ENCODE results near the gene TMEM231. TPM values are rescaled to one million over a fixed set of nuclear protein-coding genes. Genes with fewer than 3 reads are reported as not detected.
"Not testable (repeated sequence)": the region's sequence is repeated elsewhere in the genome, so short reads cannot be mapped to it uniquely, and the experiment has no call there.

TMEM231 gene
- total RNA-seq, 1 donor from 2014 or later = 5.7 TPM

DNA sequence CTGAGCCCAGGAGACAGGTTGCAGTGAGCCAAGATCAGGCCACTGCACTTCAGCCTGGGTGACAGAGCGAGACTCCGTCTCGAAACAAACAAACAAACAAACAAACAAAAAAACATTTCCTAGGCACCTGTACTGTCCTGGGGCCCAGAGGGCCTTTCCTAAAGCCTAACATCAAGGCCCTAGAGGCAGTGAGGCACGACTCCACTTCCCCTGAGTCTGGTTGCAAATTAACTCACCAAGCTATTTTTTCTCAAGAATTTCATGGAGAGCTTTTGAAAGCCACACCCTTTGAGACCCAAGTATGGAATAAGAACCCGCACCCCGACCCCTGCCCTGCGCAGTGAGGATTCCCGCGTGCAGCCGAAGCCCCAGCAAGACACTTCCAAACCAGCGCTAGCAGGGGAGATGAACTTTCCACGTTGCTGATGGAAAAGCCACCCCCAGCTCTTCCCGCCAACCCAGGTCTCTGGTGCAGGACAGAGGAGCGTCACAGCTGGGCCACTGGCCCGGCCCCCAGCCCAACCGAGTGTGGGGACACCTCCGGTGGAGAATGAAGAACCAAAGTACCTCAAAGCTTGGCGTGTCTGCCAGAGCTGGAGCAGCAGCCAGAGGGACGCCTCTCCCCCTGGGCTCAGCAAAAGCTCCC is 21.4 kb downstream of the TMEM231 start:
- peaks cover 0 to 2% (median 0%) of the 10 kb centered on the region in 3 donors for H3K36me3 ChIP-seq (ENCODE audit: control insufficient read depth in 3 of 3, insufficient read depth in 3 of 3, low read length in 3 of 3)
- H3K27me3 ChIP-seq (ENCODE audit: control insufficient read depth in 3 of 3, insufficient read depth in 3 of 3, low read length in 3 of 3) = no peaks in the 10 kb centered on the region
- H3K9ac ChIP-seq (ENCODE audit: low read depth in 1 of 3, low read length in 3 of 3) = no peak overlapping the region
- no peak overlapping the region for H3K4me3 ChIP-seq (ENCODE audit: low read length in 3 of 3)
- H3K9me3 ChIP-seq (ENCODE audit: control insufficient read depth in 3 of 3, low read length in 3 of 3) = no peaks in the 10 kb centered on the region
- no peak overlapping the region for H3K27ac ChIP-seq (ENCODE audit: low read depth, low read length)
- H3K4me1 ChIP-seq (ENCODE audit: control insufficient read depth in 3 of 3, insufficient read depth in 3 of 3, low read length in 3 of 3) = no peaks in the 10 kb centered on the region

DNA sequence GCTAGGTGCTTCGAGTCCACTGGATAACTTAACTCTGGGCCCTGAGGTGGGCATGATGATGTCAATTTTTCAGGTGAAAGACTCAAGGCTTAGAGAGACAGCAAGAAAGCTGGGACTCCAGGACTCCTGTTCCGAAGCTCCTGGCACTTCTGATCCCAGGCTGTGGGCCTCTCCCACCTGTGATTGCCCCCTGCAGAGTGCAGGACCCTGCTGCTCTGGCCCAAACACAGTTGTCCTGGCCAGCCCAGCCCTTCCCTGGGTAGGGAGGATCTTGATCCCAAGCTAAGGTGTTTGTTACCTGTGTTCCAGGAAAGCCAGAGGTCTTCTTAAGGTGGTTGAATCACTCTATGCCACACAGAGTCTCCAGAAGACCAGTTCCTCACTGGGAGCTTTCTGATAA is 23.3 kb downstream of the TMEM231 start:
- Histone ChIP-seq H3K4me1 (ENCODE audit: control insufficient read depth in 3 of 3, insufficient read depth in 3 of 3, low read length in 3 of 3) (no peaks in the 10 kb centered on the region), H3K9ac (ENCODE audit: low read depth in 1 of 3, low read length in 3 of 3) (no peak overlapping the region), H3K9me3 (ENCODE audit: control insufficient read depth in 3 of 3, low read length in 3 of 3) (no peaks in the 10 kb centered on the region), H3K27me3 (ENCODE audit: control insufficient read depth in 3 of 3, insufficient read depth in 3 of 3, low read length in 3 of 3) (no peaks in the 10 kb centered on the region), H3K27ac (ENCODE audit: low read depth, low read length) (no peak overlapping the region), H3K4me3 (ENCODE audit: low read length in 3 of 3) (no peak overlapping the region), H3K36me3 (ENCODE audit: control insufficient read depth in 3 of 3, insufficient read depth in 3 of 3, low read length in 3 of 3) (peaks cover 0 to 2% (median 0%) of the 10 kb centered on the region in 3 donors)

GRCh38 chr16:75532142-75532765 is 23.8 kb downstream of the TMEM231 start:
- no peaks in the 10 kb centered on the region for H3K4me1 ChIP-seq (ENCODE audit: control insufficient read depth in 3 of 3, insufficient read depth in 3 of 3, low read length in 3 of 3)

DNA sequence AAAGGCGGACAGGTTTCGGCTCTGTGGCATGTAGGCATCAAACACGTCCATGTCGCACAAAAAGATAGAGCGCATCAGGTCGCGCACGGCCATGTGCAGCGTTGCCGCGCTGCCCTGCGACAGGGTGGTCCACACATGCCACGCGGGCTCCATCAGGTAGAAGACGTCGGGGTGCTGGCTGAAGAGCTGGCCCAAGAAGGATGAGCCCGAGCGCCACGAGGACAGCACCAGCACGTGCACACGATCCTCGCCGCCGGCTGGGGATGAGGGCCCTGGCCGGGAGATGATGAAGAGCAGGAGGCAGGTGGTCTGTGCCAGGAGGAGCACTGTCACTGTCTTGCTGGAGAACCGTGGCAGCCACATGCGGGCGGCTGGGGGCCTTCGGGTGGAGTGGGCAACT is 26.1 kb downstream of the TMEM231 start:
- Histone ChIP-seq H3K36me3 (ENCODE audit: control insufficient read depth in 3 of 3, insufficient read depth in 3 of 3, low read length in 3 of 3) (peaks cover 0 to 2% (median 0%) of the 10 kb centered on the region in 3 donors), H3K27ac (ENCODE audit: low read depth, low read length) (no peak overlapping the region), H3K4me3 (ENCODE audit: low read length in 3 of 3) (no peak overlapping the region)

More at GRCh38 chr16:75532142-75532765, 23.8 kb downstream of the TMEM231 start:
- H3K4me3 ChIP-seq (ENCODE audit: low read length in 3 of 3) = no peak overlapping the region
- H3K36me3 ChIP-seq (ENCODE audit: control insufficient read depth in 3 of 3, insufficient read depth in 3 of 3, low read length in 3 of 3) = peaks cover 0 to 2% (median 0%) of the 10 kb centered on the region in 3 donors
- no peak overlapping the region for H3K27ac ChIP-seq (ENCODE audit: low read depth, low read length)
- H3K27me3 ChIP-seq (ENCODE audit: control insufficient read depth in 3 of 3, insufficient read depth in 3 of 3, low read length in 3 of 3) = no peaks in the 10 kb centered on the region
- no peak overlapping the region for H3K9ac ChIP-seq (ENCODE audit: low read depth in 1 of 3, low read length in 3 of 3)
- no peaks in the 10 kb centered on the region for H3K9me3 ChIP-seq (ENCODE audit: control insufficient read depth in 3 of 3, low read length in 3 of 3)

DNA sequence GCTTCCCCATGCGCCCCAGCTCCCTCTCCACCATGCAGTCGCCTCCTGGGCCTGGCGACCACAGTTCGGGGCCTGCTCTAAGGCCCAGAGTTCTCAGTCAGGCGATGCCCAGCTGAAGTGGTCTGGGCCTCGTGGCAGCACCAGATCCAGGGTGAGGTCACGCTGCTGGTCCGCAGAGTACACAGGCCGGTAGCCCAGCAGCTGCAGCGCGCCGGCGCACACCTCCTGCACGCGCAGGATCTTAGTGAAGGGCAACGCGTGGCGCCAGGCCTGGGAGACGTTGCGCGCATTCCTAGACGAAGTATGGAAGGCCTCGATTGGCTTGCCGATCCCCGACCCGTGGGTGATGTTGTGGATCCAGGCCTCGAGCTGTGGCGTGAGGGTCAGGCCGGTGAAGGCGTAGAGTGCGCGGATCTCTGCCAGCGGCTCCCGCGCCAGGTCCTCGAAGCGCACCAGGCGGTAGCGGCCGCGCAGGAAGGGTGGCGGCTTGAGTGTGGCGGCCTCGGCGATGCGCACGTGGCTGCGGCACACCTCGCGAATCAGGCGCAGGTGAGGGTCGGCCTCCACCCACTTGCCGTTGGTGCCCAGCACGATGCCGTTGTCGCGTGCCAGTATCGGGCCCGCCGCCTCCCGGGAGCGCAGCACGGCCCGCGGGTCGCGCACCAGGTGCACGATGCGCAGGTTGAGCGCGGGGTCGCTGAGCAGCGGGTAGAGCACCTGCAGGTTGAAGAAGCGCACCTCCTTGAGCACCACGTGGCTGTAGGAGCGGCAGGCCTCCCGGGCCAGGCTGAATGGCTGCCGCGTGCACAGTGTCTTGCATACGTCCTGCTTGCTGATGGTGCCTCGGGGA is 26.8 kb downstream of the TMEM231 start:
- Histone ChIP-seq H3K36me3 (ENCODE audit: control insufficient read depth in 3 of 3, insufficient read depth in 3 of 3, low read length in 3 of 3) (peaks cover 0 to 2% (median 0%) of the 10 kb centered on the region in 3 donors), H3K9ac (ENCODE audit: low read depth in 1 of 3, low read length in 3 of 3) (no peak overlapping the region), H3K4me1 (ENCODE audit: control insufficient read depth in 3 of 3, insufficient read depth in 3 of 3, low read length in 3 of 3) (no peaks in the 10 kb centered on the region), H3K4me3 (ENCODE audit: low read length in 3 of 3) (no peak overlapping the region), H3K27me3 (ENCODE audit: control insufficient read depth in 3 of 3, insufficient read depth in 3 of 3, low read length in 3 of 3) (no peaks in the 10 kb centered on the region), H3K9me3 (ENCODE audit: control insufficient read depth in 3 of 3, low read length in 3 of 3) (no peaks in the 10 kb centered on the region), H3K27ac (ENCODE audit: low read depth, low read length) (no peak overlapping the region)

More for the DNA sequence above, 26.1 kb downstream of the TMEM231 start:
- no peaks in the 10 kb centered on the region for H3K4me1 ChIP-seq (ENCODE audit: control insufficient read depth in 3 of 3, insufficient read depth in 3 of 3, low read length in 3 of 3)
- no peak overlapping the region for H3K9ac ChIP-seq (ENCODE audit: low read depth in 1 of 3, low read length in 3 of 3)
- H3K27me3 ChIP-seq (ENCODE audit: control insufficient read depth in 3 of 3, insufficient read depth in 3 of 3, low read length in 3 of 3) = no peaks in the 10 kb centered on the region
- no peaks in the 10 kb centered on the region for H3K9me3 ChIP-seq (ENCODE audit: control insufficient read depth in 3 of 3, low read length in 3 of 3)

DNA sequence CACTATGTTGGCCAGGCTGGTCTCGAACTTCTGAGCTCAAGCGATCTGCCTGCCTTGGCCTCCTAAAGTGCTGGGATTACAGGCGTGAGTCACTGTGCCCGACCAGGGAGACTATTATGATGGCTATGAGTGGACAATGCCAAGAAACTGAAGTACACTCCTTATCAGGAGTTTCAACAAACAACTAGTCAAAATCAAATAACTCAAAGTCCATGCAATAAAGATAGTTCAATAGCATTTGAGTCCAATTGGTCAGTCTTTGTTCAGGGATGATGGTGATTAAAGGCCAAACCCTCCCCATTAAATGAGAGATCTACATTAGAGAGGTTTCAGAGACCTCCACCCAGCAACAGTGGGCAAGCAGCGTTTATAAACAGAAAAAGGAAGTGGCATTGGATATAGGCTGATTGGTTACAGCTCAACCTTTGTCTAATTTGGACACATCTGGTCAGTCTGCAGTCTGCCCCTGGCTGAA is 28.2 kb downstream of the TMEM231 start:
- no peak overlapping the region for H3K27ac ChIP-seq (ENCODE audit: low read depth, low read length)
- no peaks in the 10 kb centered on the region for H3K9me3 ChIP-seq (ENCODE audit: control insufficient read depth in 3 of 3, low read length in 3 of 3)
- H3K36me3 ChIP-seq (ENCODE audit: control insufficient read depth in 3 of 3, insufficient read depth in 3 of 3, low read length in 3 of 3) = peaks cover 0 to 2% (median 0%) of the 10 kb centered on the region in 3 donors
- H3K27me3 ChIP-seq (ENCODE audit: control insufficient read depth in 3 of 3, insufficient read depth in 3 of 3, low read length in 3 of 3) = no peaks in the 10 kb centered on the region
- H3K9ac ChIP-seq (ENCODE audit: low read depth in 1 of 3, low read length in 3 of 3) = no peak overlapping the region
- no peaks in the 10 kb centered on the region for H3K4me1 ChIP-seq (ENCODE audit: control insufficient read depth in 3 of 3, insufficient read depth in 3 of 3, low read length in 3 of 3)
- no peak overlapping the region for H3K4me3 ChIP-seq (ENCODE audit: low read length in 3 of 3)

DNA sequence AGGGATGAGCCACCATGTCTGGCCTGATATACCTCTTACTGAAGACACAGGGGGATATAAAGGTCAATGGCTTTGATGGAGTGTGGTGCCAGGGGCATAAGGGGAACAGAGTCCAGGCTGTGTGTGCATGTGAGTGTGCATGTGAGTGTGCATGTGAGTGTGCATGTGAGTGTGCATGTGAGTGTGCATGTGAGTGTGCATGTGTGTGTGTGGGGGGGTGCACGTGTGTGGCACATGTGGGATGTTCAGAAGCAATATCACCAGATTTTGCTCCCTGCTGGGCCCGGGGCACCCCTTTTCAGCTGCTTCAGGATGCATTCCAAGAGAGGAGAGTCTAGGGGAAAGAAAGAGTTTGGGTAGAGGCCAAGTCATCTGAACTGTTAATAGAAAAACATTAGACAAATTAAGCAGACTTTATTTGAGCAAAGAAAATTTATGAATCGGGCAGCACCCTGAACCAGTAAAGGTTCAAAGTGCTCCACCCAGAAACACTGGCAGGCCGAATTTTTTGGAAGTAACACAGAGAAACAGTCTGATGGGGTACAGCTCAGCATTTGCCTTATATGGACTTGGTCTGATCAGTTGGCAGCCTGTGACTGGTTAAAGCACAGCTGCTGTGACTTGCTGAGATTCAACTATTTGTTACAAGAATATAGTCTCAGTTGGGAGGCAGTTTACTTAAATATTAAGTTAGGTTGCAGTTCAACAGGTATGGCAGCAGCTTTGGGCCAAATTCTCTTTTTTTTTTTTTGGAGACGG is 29.8 kb downstream of the TMEM231 start:
- no peaks in the 10 kb centered on the region for H3K9me3 ChIP-seq (ENCODE audit: control insufficient read depth in 3 of 3, low read length in 3 of 3)
- H3K9ac ChIP-seq (ENCODE audit: low read depth in 1 of 3, low read length in 3 of 3) = no peak overlapping the region
- H3K4me3 ChIP-seq (ENCODE audit: low read length in 3 of 3) = no peak overlapping the region
- no peak overlapping the region for H3K27ac ChIP-seq (ENCODE audit: low read depth, low read length)
- no peaks in the 10 kb centered on the region for H3K4me1 ChIP-seq (ENCODE audit: control insufficient read depth in 3 of 3, insufficient read depth in 3 of 3, low read length in 3 of 3)
- H3K36me3 ChIP-seq (ENCODE audit: control insufficient read depth in 3 of 3, insufficient read depth in 3 of 3, low read length in 3 of 3) = no peaks in the 10 kb centered on the region
- no peaks in the 10 kb centered on the region for H3K27me3 ChIP-seq (ENCODE audit: control insufficient read depth in 3 of 3, insufficient read depth in 3 of 3, low read length in 3 of 3)

GRCh38 chr16:75519175-75519574 is 36.9 kb downstream of the TMEM231 start:
- no peak overlapping the region for H3K4me3 ChIP-seq (ENCODE audit: low read length in 3 of 3)
- H3K9ac ChIP-seq (ENCODE audit: low read depth in 1 of 3, low read length in 3 of 3) = no peak overlapping the region
- no peaks in the 10 kb centered on the region for H3K27me3 ChIP-seq (ENCODE audit: control insufficient read depth in 3 of 3, insufficient read depth in 3 of 3, low read length in 3 of 3)
- peaks cover 0 to 9% (median 5%) of the 10 kb centered on the region in 3 donors for H3K4me1 ChIP-seq (ENCODE audit: control insufficient read depth in 3 of 3, insufficient read depth in 3 of 3, low read length in 3 of 3)
- H3K27ac ChIP-seq (ENCODE audit: low read depth, low read length) = no peak overlapping the region
- H3K9me3 ChIP-seq (ENCODE audit: control insufficient read depth in 3 of 3, low read length in 3 of 3) = no peaks in the 10 kb centered on the region
- no peaks in the 10 kb centered on the region for H3K36me3 ChIP-seq (ENCODE audit: control insufficient read depth in 3 of 3, insufficient read depth in 3 of 3, low read length in 3 of 3)

DNA sequence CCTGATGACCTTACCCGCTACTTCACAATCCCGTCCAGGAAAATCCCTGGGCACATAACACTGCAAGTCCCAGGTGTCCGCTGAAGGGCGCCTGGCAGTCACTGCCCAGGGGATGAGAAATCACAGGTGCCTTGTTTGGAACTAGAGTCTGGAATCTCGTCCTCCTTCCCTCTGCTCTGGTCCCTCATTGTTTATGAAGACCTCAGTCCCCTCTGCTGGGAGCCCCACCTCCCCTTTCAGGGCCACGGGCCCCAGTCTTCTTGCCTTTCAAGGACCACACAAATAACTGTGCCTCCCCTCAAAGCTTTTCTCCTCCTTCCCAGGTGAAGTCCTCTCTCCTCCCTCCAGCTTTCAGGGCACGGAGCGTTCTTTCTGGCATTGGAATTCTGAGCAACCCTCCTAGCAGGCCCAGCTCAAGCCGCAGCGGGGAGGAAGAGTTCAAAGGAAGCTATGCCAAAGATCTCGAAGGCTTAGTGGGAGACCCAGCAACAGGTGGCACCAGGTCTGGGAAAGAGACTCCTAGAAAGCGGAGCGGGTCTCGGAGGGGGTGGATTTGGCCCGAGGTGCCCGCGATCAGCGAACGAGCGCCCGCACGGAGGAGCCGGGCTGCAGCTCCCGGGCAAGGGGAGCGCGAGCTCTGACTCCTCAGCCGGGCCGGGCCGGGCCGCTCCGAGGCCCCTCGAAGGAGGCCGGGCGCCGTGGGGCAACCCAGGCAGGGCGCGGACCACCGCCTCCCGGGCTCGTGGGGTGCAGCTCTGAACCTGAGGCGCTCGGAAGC is 39.7 kb downstream of the TMEM231 start:
- Histone ChIP-seq H3K27ac (ENCODE audit: low read depth, low read length) (peak overlapping the region; percentile 88), H3K9ac (ENCODE audit: low read depth in 1 of 3, low read length in 3 of 3) (peak overlapping the region; percentile 87 to 94 (median 88)), H3K4me3 (ENCODE audit: low read length in 3 of 3) (peak overlapping the region; percentile 71 to 85 (median 83))
- not testable (repeated sequence) for H3K27me3 ChIP-seq (ENCODE audit: control insufficient read depth in 3 of 3, insufficient read depth in 3 of 3, low read length in 3 of 3); H3K4me1 ChIP-seq (ENCODE audit: control insufficient read depth in 3 of 3, insufficient read depth in 3 of 3, low read length in 3 of 3); H3K36me3 ChIP-seq (ENCODE audit: control insufficient read depth in 3 of 3, insufficient read depth in 3 of 3, low read length in 3 of 3); H3K9me3 ChIP-seq (ENCODE audit: control insufficient read depth in 3 of 3, low read length in 3 of 3)
